Measurements from ENCODE around the gene GSN.

GSN gene

GRCh38 chr9:121362813-121363621, 95.1 kb downstream of the GSN start:
- no peak for DNase-seq (ENCODE audit: low read depth)
- TF ChIP-seq CTCF (IDR thresholded peaks at IDR 0.05; ENCODE audit: insufficient read depth, low read depth, low read length, missing control alignments), result no peak
- no peak overlapping the region for H3K4me3 ChIP-seq (ENCODE audit: low read length)

GRCh38 chr9:121363622-121363961, 95.6 kb downstream of the GSN start:
- H3K4me3 ChIP-seq (ENCODE audit: low read length), result no peak overlapping the region
- no peak for DNase-seq (ENCODE audit: low read depth)
- TF ChIP-seq CTCF (IDR thresholded peaks at IDR 0.05; ENCODE audit: insufficient read depth, low read depth, low read length, missing control alignments), result no peak

GRCh38 chr9:121364077-121364476, 96.1 kb downstream of the GSN start:
- DNase-seq (ENCODE audit: low read depth), result no peak
- no peak for TF ChIP-seq CTCF (IDR thresholded peaks at IDR 0.05; ENCODE audit: insufficient read depth, low read depth, low read length, missing control alignments)
- H3K4me3 ChIP-seq (ENCODE audit: low read length), result no peak overlapping the region

- DNase-seq (ENCODE audit: low read depth), result no peak
- H3K4me3 ChIP-seq (ENCODE audit: low read length), result no peak overlapping the region
- TF ChIP-seq CTCF (IDR thresholded peaks at IDR 0.05; ENCODE audit: insufficient read depth, low read depth, low read length, missing control alignments), result no peak
Observed at GRCh38 chr9:121364886-121365285, 96.9 kb downstream of the GSN start.

- H3K4me3 ChIP-seq (ENCODE audit: low read length), result no peak overlapping the region
- DNase-seq (ENCODE audit: low read depth), result no peak
- TF ChIP-seq CTCF (IDR thresholded peaks at IDR 0.05; ENCODE audit: insufficient read depth, low read depth, low read length, missing control alignments), result no peak
Observed at GRCh38 chr9:121365564-121365963, 97.6 kb downstream of the GSN start.

- no peak for TF ChIP-seq CTCF (IDR thresholded peaks at IDR 0.05; ENCODE audit: insufficient read depth, low read depth, low read length, missing control alignments)
- no peak for DNase-seq (ENCODE audit: low read depth)
- peak overlapping the region; percentile 78 for H3K4me3 ChIP-seq (ENCODE audit: low read length)
Observed at GRCh38 chr9:121366611-121367192, 98.7 kb downstream of the GSN start.
